Mesenchymal stem cell (in vitro differentiated cells and primary cell): ENCODE results near the gene MRPL19.
A peak's percentile ranks its signal among the peaks of the same experiment; 100 is the strongest.

Experiments
- DNase-seq: peaks from one replicate; pipeline ENCODE4 v3.0.0-alpha.2; 2013
- H2AFZ ChIP-seq: one replicate; pipeline ENCODE4 v1.6.1; 2013; ENCODE audit warnings: low read depth, mild to moderate bottlenecking, control low read depth, inconsistent platforms, low read length, moderate library complexity
- H2AK5ac ChIP-seq: 2 replicates; pipeline ENCODE4 v1.6.1; 2013; ENCODE audit warnings: low read length, moderate library complexity, mild to moderate bottlenecking, inconsistent platforms; ENCODE audit not compliant: severe bottlenecking
- H2BK120ac ChIP-seq: one replicate; pipeline ENCODE4 v1.6.1; 2013; ENCODE audit warnings: low read depth, mild to moderate bottlenecking, inconsistent platforms, low read length, moderate library complexity
- H2BK12ac ChIP-seq, 2 experiments: one replicate each; pipeline ENCODE4 v1.6.1; 2013; ENCODE audit warnings: inconsistent platforms in 2 of 2, low read length in 2 of 2, mild to moderate bottlenecking in 2 of 2, moderate library complexity in 2 of 2, control low read depth in 1 of 2
- H2BK15ac ChIP-seq: one replicate; pipeline ENCODE4 v1.6.1; 2013; ENCODE audit warnings: mild to moderate bottlenecking, low read depth, inconsistent platforms; ENCODE audit not compliant: poor library complexity, severe bottlenecking
- H2BK5ac ChIP-seq: 2 replicates; pipeline ENCODE4 v1.6.1; 2013; ENCODE audit warnings: low read depth, mild to moderate bottlenecking, low read length, control low read depth, inconsistent platforms; ENCODE audit not compliant: poor library complexity, severe bottlenecking
- H3K14ac ChIP-seq, 2 experiments: one replicate each; pipeline ENCODE4 v1.6.1; 2013; ENCODE audit warnings: inconsistent platforms in 2 of 2, low read length in 2 of 2, control low read depth in 1 of 2, mild to moderate bottlenecking in 1 of 2, moderate library complexity in 1 of 2
- H3K18ac ChIP-seq, 2 experiments: one replicate each; pipeline ENCODE4 v1.6.1; 2013; ENCODE audit warnings: inconsistent platforms in 2 of 2, low read length in 2 of 2, control low read depth in 1 of 2, low read depth in 1 of 2, mild to moderate bottlenecking in 1 of 2
- H3K23ac ChIP-seq, 2 experiments: one replicate each; pipeline ENCODE4 v1.6.1; 2013; ENCODE audit warnings: inconsistent platforms in 2 of 2, low read length in 2 of 2, mild to moderate bottlenecking in 2 of 2, moderate library complexity in 2 of 2, control low read depth in 1 of 2
- H3K27ac ChIP-seq: 2 replicates; pipeline ENCODE4 v1.5.1; 2013; ENCODE audit warnings: mild to moderate bottlenecking, moderate library complexity, low read length, control low read depth, inconsistent platforms; ENCODE audit not compliant: poor library complexity, severe bottlenecking
- H3K27me3 ChIP-seq, 2 experiments: 2 replicates each; pipeline versions ENCODE4 v1.6.1 to v1.7.0; 2013; ENCODE audit warnings: low read length in 2 of 2, mild to moderate bottlenecking in 2 of 2, moderate library complexity in 2 of 2, control low read depth in 1 of 2, inconsistent platforms in 1 of 2; ENCODE audit not compliant: control insufficient read depth in 1 of 2, insufficient read depth in 1 of 2
- H3K36me3 ChIP-seq, 2 experiments: 2 replicates each; pipeline versions ENCODE4 v1.6.1 to v1.7.0; 2013; ENCODE audit warnings: low read length in 2 of 2, control low read depth in 1 of 2, inconsistent platforms in 1 of 2, low read depth in 1 of 2, mild to moderate bottlenecking in 1 of 2; ENCODE audit not compliant: insufficient read depth in 2 of 2, control insufficient read depth in 1 of 2
- H3K4ac ChIP-seq, 2 experiments: one replicate each; pipeline ENCODE4 v1.6.1; 2013; ENCODE audit warnings: inconsistent platforms in 2 of 2, low read length in 2 of 2, mild to moderate bottlenecking in 2 of 2, moderate library complexity in 2 of 2, control low read depth in 1 of 2, low read depth in 1 of 2
- H3K4me1 ChIP-seq: 2 replicates; pipeline ENCODE4 v1.6.1; 2013; ENCODE audit warnings: low read depth, low read length, control low read depth; ENCODE audit not compliant: control insufficient read depth, insufficient read depth
- H3K4me2 ChIP-seq: 2 replicates; pipeline ENCODE4 v1.6.1; 2013; ENCODE audit warnings: low read length, mild to moderate bottlenecking, inconsistent platforms; ENCODE audit not compliant: poor library complexity, severe bottlenecking
- H3K4me3 ChIP-seq, 2 experiments: 2 replicates each; pipeline versions ENCODE4 v1.5.1 to v1.7.0; 2013; ENCODE audit warnings: low read length in 2 of 2, mild to moderate bottlenecking in 2 of 2, control low read depth in 1 of 2, low read depth in 1 of 2; ENCODE audit not compliant: insufficient read depth in 1 of 2
- H3K79me1 ChIP-seq: replicated peaks from 2 replicates; pipeline ENCODE4 v1.6.1; 2013; ENCODE audit warnings: mild to moderate bottlenecking, control low read depth, low read length, inconsistent platforms; ENCODE audit not compliant: poor library complexity, severe bottlenecking
- H3K9ac ChIP-seq: 2 replicates; pipeline ENCODE4 v1.7.0; 2013; ENCODE audit warnings: mild to moderate bottlenecking, low read length, moderate library complexity
- H3K9me3 ChIP-seq: 2 replicates; pipeline ENCODE4 v1.7.0; 2013; ENCODE audit warnings: mild to moderate bottlenecking, low read length; ENCODE audit not compliant: control insufficient read depth
- H4K8ac ChIP-seq: one replicate; pipeline ENCODE4 v1.6.1; 2013; ENCODE audit warnings: inconsistent platforms, mild to moderate bottlenecking, low read length, moderate library complexity
- H4K91ac ChIP-seq: one replicate; pipeline ENCODE4 v1.6.1; 2013; ENCODE audit warnings: mild to moderate bottlenecking, low read length, inconsistent platforms
- WGBS: methylation state at CpG from one replicate; pipeline ENCODE4 v1.1.7; 2013; ENCODE audit warnings: mixed read lengths; 5-methylcytosine and 5-hydroxymethylcytosine counted together

The MRPL19 gene

DNA sequence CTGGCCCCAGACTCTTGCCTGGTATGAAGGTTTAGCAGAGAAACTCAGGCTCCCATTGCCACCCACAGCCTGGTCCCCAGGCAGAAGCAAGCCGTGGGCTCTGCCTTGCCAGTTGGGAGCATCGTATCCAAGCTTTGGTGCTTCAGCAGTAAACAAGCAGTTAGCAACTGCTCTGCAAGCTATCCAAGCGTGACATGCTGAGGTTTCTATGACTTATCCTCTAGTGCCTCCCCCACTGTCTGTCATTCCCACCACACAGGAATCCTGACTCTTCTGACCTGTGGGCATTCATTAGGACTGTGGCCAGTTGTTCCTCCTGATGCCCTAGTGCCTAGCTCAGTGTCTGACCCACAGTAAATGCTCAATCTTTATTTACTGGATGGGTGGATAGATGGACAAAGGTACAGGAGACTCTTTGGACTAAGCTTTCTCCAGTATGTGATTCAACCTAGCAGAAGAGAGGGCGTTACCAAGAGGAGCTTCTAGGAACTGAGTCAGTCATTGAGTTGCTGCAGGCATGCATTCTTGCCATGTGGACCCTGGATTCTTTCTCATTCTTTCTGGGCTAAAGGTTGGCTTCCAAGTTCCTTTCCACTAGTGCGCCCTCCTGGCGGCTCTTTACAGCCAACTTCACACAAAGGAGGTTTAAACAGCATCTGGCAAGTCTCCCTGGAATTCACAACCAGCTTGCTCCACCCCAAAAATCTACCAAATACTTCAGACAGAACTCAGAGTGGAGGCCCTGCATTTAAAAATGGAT lies 40.6 kb upstream of the MRPL19 start:
- peak overlapping the region; percentile 37 to 80 for H2BK12ac ChIP-seq
- no peak overlapping the region for H3K23ac ChIP-seq
- H3K4me3 ChIP-seq = peak overlapping the region in 1 of 2 experiments; percentile 8
- H3K36me3 ChIP-seq = no peaks in the 10 kb centered on the region
- H2BK120ac ChIP-seq = peak overlapping the region; percentile 22
- H3K9me3 ChIP-seq = no peaks in the 10 kb centered on the region
- peak overlapping the region; percentile 97 for H2AK5ac ChIP-seq
- no peak overlapping the region for H2AFZ ChIP-seq
- peak overlapping the region; percentile 75 for H2BK15ac ChIP-seq
- no peak overlapping the region for H3K4me2 ChIP-seq
- H2BK5ac ChIP-seq = peak overlapping the region; percentile 85
- H3K9ac ChIP-seq = peak overlapping the region; percentile 79
- peaks cover 0 to 10% of the 10 kb centered on the region in 2 experiments for H3K27me3 ChIP-seq
- H3K18ac ChIP-seq = peak overlapping the region; percentile 7 to 34
- peak overlapping the region; percentile 19 for H4K8ac ChIP-seq
- H3K4me1 ChIP-seq = peaks cover 25% of the 10 kb centered on the region
- H4K91ac ChIP-seq = no peak overlapping the region
- peak overlapping the region; percentile 11 to 30 for H3K4ac ChIP-seq
- peak overlapping the region in 1 of 2 experiments; percentile 61 for H3K14ac ChIP-seq
- 31% methylated on average over 6 of the region's 6 CpGs for WGBS
- DNase-seq = peak; percentile 88
- H3K27ac ChIP-seq = peak overlapping the region; percentile 99
- no peaks in the 10 kb centered on the region for H3K79me1 ChIP-seq

DNA sequence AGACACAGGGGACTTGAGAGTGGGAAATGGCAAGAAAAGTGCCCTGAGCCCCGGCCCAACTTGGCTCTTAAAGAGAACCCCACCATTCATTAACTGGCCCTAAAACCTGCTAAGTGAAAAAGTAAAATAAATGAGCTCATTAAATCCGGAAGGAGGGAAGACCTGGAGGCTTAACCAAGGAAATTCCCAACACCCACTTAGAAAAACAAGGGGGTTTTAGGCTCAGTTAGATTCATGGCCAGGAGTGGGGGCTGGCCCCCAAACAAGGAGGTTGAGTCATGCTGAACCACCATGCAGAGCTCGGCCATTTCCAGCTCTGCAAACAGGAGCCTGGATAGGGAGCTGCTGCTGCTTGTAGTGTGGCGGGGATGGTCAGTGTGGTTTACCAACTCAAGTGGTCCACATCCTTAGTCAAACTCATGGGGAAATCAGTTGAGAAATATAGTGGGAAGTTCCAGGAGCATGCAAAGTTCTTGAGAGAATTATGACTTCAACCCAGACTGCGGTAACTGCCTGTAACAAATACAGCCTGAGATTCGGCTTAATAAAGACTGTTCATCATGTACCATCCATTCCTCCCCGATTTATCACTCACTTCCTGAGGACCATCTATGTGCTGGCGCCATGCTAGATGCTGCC lies 39.7 kb upstream of the MRPL19 start:
- Histone ChIP-seq H3K36me3 (no peaks in the 10 kb centered on the region), H3K27ac (peak overlapping the region; percentile 99), H3K14ac (no peak overlapping the region), H3K4me2 (peak overlapping the region; percentile 45), H3K9me3 (no peaks in the 10 kb centered on the region), H4K8ac (no peak overlapping the region), H3K4me1 (peaks cover 25% of the 10 kb centered on the region), H3K4me3 (no peak overlapping the region), H3K18ac (peak overlapping the region; percentile 7 to 40), H3K23ac (no peak overlapping the region), H3K27me3 (peaks cover 0 to 11% of the 10 kb centered on the region in 2 experiments), H2BK120ac (no peak overlapping the region), H3K9ac (peak overlapping the region; percentile 79), H3K4ac (peak overlapping the region in 1 of 2 experiments; percentile 6), H2BK15ac (no peak overlapping the region), H3K79me1 (no peaks in the 10 kb centered on the region), H2BK12ac (peak overlapping the region in 1 of 2 experiments; percentile 87), H2BK5ac (peak overlapping the region; percentile 85), H4K91ac (no peak overlapping the region), H2AFZ (no peak overlapping the region), H2AK5ac (peak overlapping the region; percentile 13)
- peak; percentile 98 for DNase-seq
- WGBS = 36% methylated on average over 6 of the region's 8 CpGs

DNA sequence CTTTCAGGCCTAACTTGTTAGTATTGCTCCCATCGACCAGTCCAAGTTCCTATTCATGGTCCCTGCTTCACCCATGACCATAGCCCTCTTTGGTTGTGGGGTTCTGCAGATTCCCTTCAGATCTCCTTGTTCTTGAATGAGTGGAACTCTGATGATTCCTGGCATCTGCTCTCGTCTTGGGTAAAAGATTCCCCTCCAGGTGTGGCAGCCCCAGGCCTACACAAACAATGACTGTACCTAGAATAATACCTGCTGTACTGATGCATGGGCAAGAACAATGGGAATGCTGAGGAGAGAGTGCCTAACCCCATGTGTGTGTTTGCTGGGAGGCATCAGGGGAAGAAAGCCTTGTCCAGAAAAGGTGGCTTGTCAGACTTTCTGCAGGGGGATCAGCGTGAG lies 39.2 kb upstream of the MRPL19 start:
- Histone ChIP-seq H2BK120ac (no peak overlapping the region), H3K9me3 (no peaks in the 10 kb centered on the region), H3K14ac (no peak overlapping the region), H3K18ac (peak overlapping the region in 1 of 2 experiments; percentile 40), H4K8ac (no peak overlapping the region), H3K9ac (no peak overlapping the region), H3K4me3 (no peak overlapping the region), H3K4ac (peak overlapping the region; percentile 6 to 18), H3K4me2 (no peak overlapping the region), H2BK15ac (no peak overlapping the region), H4K91ac (peak overlapping the region; percentile 15), H3K4me1 (peaks cover 25% of the 10 kb centered on the region), H3K79me1 (no peaks in the 10 kb centered on the region), H2BK5ac (peak overlapping the region; percentile 50), H2BK12ac (peak overlapping the region in 1 of 2 experiments; percentile 87), H3K23ac (no peak overlapping the region), H2AFZ (no peak overlapping the region), H3K36me3 (no peaks in the 10 kb centered on the region), H2AK5ac (peak overlapping the region; percentile 13), H3K27ac (peak overlapping the region; percentile 99), H3K27me3 (peaks cover 0 to 17% of the 10 kb centered on the region in 2 experiments)
- DNase-seq = no peak
- 74% methylated on average over 3 of the region's 3 CpGs for whole genome bisulfite sequencing

DNA sequence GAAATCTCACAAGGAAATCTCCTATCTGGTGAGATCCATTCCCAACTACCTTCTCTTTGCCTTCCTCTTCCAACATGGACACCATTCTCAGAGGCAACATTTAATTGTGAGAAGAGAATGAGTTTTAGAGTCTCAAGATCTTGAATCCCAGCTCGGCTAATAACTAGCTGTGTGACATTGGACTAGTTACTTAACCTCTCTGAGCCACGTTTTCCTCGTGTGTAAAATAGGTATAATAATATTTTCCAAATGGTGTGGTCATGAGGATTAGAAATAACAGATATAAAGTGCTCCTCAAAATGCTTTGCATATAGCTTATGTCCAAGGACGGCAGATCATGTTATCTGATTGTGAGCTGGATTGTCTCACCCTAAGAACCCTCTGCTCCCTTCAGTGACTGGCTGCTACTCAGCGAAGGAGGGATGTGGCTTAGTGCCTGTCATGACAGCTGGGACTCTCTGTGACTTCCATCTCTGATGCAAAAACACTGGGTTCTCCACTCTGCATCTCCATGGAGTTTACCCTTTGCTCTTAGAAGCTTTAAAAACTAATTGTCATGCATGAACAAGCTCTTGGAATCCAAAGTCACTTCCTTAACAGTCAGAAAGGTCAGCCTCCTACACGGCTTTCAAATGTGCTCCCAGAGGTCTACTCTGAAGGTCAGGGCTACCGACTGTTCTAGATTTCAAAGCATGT lies 38.4 kb upstream of the MRPL19 start:
- Histone ChIP-seq H3K9ac (peak overlapping the region; percentile 57), H2BK12ac (no peak overlapping the region), H4K8ac (no peak overlapping the region), H3K23ac (no peak overlapping the region), H3K18ac (no peak overlapping the region), H3K14ac (no peak overlapping the region), H3K4ac (no peak overlapping the region), H3K36me3 (no peaks in the 10 kb centered on the region), H2BK120ac (no peak overlapping the region), H3K4me3 (no peak overlapping the region), H3K4me1 (peaks cover 28% of the 10 kb centered on the region), H4K91ac (no peak overlapping the region), H2BK15ac (no peak overlapping the region), H3K4me2 (no peak overlapping the region), H2AFZ (no peak overlapping the region), H2BK5ac (no peak overlapping the region), H2AK5ac (no peak overlapping the region), H3K27me3 (peaks cover 0 to 24% of the 10 kb centered on the region in 2 experiments), H3K27ac (peak overlapping the region; percentile 99), H3K79me1 (no peaks in the 10 kb centered on the region), H3K9me3 (no peaks in the 10 kb centered on the region)
- peak; percentile 47 for DNase-seq
- 78% methylated on average over 6 of the region's 7 CpGs for WGBS
